GM18951 (cell line): ENCODE results near the gene KANSL1.
A peak's percentile ranks its signal among the peaks of the same experiment; 100 is the strongest.
"Not testable (repeated sequence)": the region's sequence is repeated elsewhere in the genome, so short reads cannot be mapped to it uniquely, and the experiment has no call there.

Source experiments
- POLR2A ChIP-seq: IDR thresholded peaks from 4 replicates; pipeline ENCODE4 v1.6.1; 2011; ENCODE audit warnings: mild to moderate bottlenecking; ENCODE audit not compliant: insufficient read length, insufficient read depth; ENCODE audit errors: extremely low read depth
- in situ Hi-C: fragments of 300-500 bp; cut with MboI; formaldehyde crosslinking; loops from one replicate; pipeline ENCODE4 v1.12.0; 2022; ENCODE audit warnings: low sequenced_read_pairs, mixed read lengths, inconsistent platforms; ENCODE audit not compliant: unreplicated experiment

The KANSL1 gene

GRCh38 chr17:46193151-46193625 is at the start of gene KANSL1:
TSS of gene KANSL1 (minus strand) at chr17:46193429. CDS start at chr17:46172143, 21,286 bp downstream.
- peak; percentile 65 for TF ChIP-seq POLR2A
- in situ Hi-C loops: no loop called here

GRCh38 chr17:46231359-46231758 is 38.1 kb upstream of the KANSL1 start:
- in situ Hi-C loops: loop anchor here (10.0 kb wide), 1 partner anchor 617 kb away; no protein-coding TSS in a partner anchor

GRCh38 chr17:46225274-46225794 is 32.1 kb upstream of the KANSL1 start:
- peak; percentile 38 for TF ChIP-seq POLR2A
- in situ Hi-C loops: not testable (repeated sequence)

GRCh38 chr17:46224864-46225263 is 31.6 kb upstream of the KANSL1 start:
- in situ Hi-C loops: not testable (repeated sequence)

- in situ Hi-C loops: not testable (repeated sequence)
These were observed 29.8 kb upstream of the KANSL1 start for GRCh38 chr17:46223041-46223440.

GRCh38 chr17:46216682-46217081 is 23.5 kb upstream of the KANSL1 start:
- in situ Hi-C loops: no loop called here
- TF ChIP-seq POLR2A: no peak

GRCh38 chr17:46212634-46213435 is 19.6 kb upstream of the KANSL1 start:
- TF ChIP-seq POLR2A: no peak
- in situ Hi-C loops: no loop called here

- in situ Hi-C loops: no loop called here
- no peak for TF ChIP-seq POLR2A
These were observed 15.8 kb upstream of the KANSL1 start for GRCh38 chr17:46208997-46209396.

- no peak for TF ChIP-seq POLR2A
- in situ Hi-C loops: no loop called here
These were observed 12.7 kb upstream of the KANSL1 start for GRCh38 chr17:46205975-46206374.

GRCh38 chr17:46202424-46202823 is 9.2 kb upstream of the KANSL1 start:
- in situ Hi-C loops: no loop called here
- TF ChIP-seq POLR2A: no peak

- in situ Hi-C loops: no loop called here
- no peak for TF ChIP-seq POLR2A
These were observed 8.3 kb upstream of the KANSL1 start for GRCh38 chr17:46201491-46201890.

GRCh38 chr17:46200197-46200596 is 7.0 kb upstream of the KANSL1 start:
- TF ChIP-seq POLR2A: no peak
- in situ Hi-C loops: no loop called here

GRCh38 chr17:46199379-46199778 is 6.2 kb upstream of the KANSL1 start:
- in situ Hi-C loops: no loop called here
- TF ChIP-seq POLR2A: no peak

- TF ChIP-seq POLR2A: no peak
- in situ Hi-C loops: no loop called here
These were observed 5.0 kb upstream of the KANSL1 start for GRCh38 chr17:46198233-46198632.
